Endodermal cell (in vitro differentiated cells): ENCODE measurements around the gene FRS3. TPM values are rescaled to one million over a fixed set of nuclear protein-coding genes. Genes with fewer than 3 reads are reported as not detected.

ENCODE experiments used
- DNase-seq: peaks from one replicate; pipeline ENCODE4 v3.0.0-alpha.2; 2017
- H3K27ac ChIP-seq: 2 replicates; pipeline ENCODE4 v1.5.1; 2013; ENCODE audit warnings: mild to moderate bottlenecking, low read depth, low read length, moderate library complexity
- H3K27me3 ChIP-seq: 2 replicates; pipeline ENCODE4 v1.6.1; 2013; ENCODE audit warnings: mild to moderate bottlenecking, low read length, moderate library complexity; ENCODE audit not compliant: insufficient read depth, control insufficient read depth, poor library complexity, severe bottlenecking
- H3K36me3 ChIP-seq: 2 replicates; pipeline ENCODE4 v1.7.0; 2013; ENCODE audit warnings: mild to moderate bottlenecking, low read length, moderate library complexity; ENCODE audit not compliant: control insufficient read depth, insufficient read depth
- H3K4me1 ChIP-seq: one replicate; pipeline ENCODE4 v1.7.0; 2013; ENCODE audit warnings: low read length; ENCODE audit not compliant: control insufficient read depth, insufficient read depth
- H3K4me3 ChIP-seq: 2 replicates; pipeline ENCODE4 v1.5.1; 2013; ENCODE audit warnings: mild to moderate bottlenecking, low read length, moderate library complexity
- H3K9ac ChIP-seq: 2 replicates; pipeline ENCODE4 v1.6.1; 2013; ENCODE audit warnings: mild to moderate bottlenecking, low read length, moderate library complexity; ENCODE audit not compliant: poor library complexity, severe bottlenecking; ENCODE audit errors: extremely low read depth
- H3K9me3 ChIP-seq: 2 replicates; pipeline ENCODE4 v1.6.1; 2013; ENCODE audit warnings: mild to moderate bottlenecking, low read length, moderate library complexity; ENCODE audit not compliant: control insufficient read depth
- H3K27ac Mint-ChIP-seq: 2 replicates; pipeline ENCODE4 v1.8.0; 2020; ENCODE audit warnings: mixed read lengths
- H3K27me3 Mint-ChIP-seq: 2 replicates; pipeline ENCODE4 v1.8.0; 2021; ENCODE audit warnings: mild to moderate bottlenecking, mixed read lengths; ENCODE audit not compliant: insufficient read depth
- H3K36me3 Mint-ChIP-seq: 2 replicates; pipeline ENCODE4 v1.8.0; 2020; ENCODE audit warnings: low read depth, mixed read lengths
- H3K4me1 Mint-ChIP-seq: 2 replicates; pipeline ENCODE4 v1.8.0; 2020; ENCODE audit warnings: mixed read lengths
- H3K4me3 Mint-ChIP-seq: 2 replicates; pipeline ENCODE4 v1.8.0; 2020; ENCODE audit warnings: mild to moderate bottlenecking, moderate library complexity, mixed read lengths
- H3K9me3 Mint-ChIP-seq: 2 replicates; pipeline ENCODE4 v1.8.0; 2020; ENCODE audit warnings: mild to moderate bottlenecking, mixed read lengths
- WGBS, 2 experiments: methylation state at CpG; one replicate each; pipeline versions ENCODE4 v1.1.5 to v1.1.7; 2013; ENCODE audit warnings: missing lambda C conversion rate in 2 of 2, mixed read lengths in 1 of 2; ENCODE audit not compliant: insufficient coverage in 1 of 2, insufficient read length in 1 of 2; 5-methylcytosine and 5-hydroxymethylcytosine counted together
- total RNA-seq, 2 donors: library from RNA; stranded (reverse); fragmentation: NEBNext Ultra II Directional in 1 of 2; extraction: Animal tissue kit (Norgen Biotek cat#: 25700) in 1 of 2; gene quantifications; 2 replicates in 1 of 2; 3 replicates in 1 of 2; pipeline ENCODE4 v1.2.1, GENCODE V29; 2021
- TF ChIP-seq, protein P1 (sequence below): fragments of 200-600 bp; sonication (generic); conservative IDR thresholded peaks from 2 replicates; pipeline ENCODE4 v1.5.0; 2021; ENCODE audit warnings: antibody characterized with exemption, mild to moderate bottlenecking

Gene FRS3
- total RNA-seq, 2 donors from 2014 or later: 7.5 to 12.0 TPM

DNA sequence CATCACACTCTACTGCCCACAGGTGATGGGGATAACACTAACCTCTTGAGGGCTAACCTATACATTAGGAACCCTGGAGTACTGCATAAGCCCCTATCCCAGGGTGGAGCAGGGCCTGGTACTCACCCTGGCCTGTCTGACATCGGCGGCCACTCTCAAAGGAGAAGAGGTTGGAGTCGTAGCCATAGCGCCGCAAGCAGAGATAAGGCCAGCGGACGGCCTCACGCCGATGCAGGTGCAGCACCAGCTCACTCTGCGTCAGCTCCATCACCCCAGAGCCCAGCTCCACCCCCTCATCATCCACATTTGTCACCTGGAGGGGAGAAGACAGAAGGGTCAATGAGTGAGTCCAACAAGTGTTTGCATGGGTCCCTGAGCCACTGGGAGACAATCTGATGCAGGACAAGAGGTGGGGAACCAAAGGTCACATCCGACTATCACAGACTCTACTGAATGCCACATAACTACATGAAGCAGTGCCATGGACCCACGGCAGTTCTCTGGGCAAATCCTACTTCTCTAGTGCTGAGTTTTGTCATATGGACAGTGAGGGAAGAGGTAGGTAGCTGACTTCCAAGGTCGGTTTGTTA lies 4.3 kb downstream of the FRS3 start:
- 94 to 96% methylated on average over 2 to 13 of the region's 13 CpGs for WGBS, 2 experiments
- H3K9me3 Mint-ChIP-seq: no peaks in the 10 kb centered on the region
- no peak overlapping the region for H3K27ac ChIP-seq
- no peak overlapping the region for H3K4me3 ChIP-seq
- no peak overlapping the region for H3K9ac ChIP-seq
- no peak for DNase-seq
- H3K27me3 Mint-ChIP-seq: peaks cover 7% of the 10 kb centered on the region
- no peaks in the 10 kb centered on the region for H3K27me3 ChIP-seq
- H3K9me3 ChIP-seq: no peaks in the 10 kb centered on the region
- H3K4me1 ChIP-seq: no peaks in the 10 kb centered on the region
- peaks cover 9% of the 10 kb centered on the region for H3K4me1 Mint-ChIP-seq
- H3K4me3 Mint-ChIP-seq: no peak overlapping the region
- H3K27ac Mint-ChIP-seq: no peak overlapping the region
- TF ChIP-seq, protein P1, sequence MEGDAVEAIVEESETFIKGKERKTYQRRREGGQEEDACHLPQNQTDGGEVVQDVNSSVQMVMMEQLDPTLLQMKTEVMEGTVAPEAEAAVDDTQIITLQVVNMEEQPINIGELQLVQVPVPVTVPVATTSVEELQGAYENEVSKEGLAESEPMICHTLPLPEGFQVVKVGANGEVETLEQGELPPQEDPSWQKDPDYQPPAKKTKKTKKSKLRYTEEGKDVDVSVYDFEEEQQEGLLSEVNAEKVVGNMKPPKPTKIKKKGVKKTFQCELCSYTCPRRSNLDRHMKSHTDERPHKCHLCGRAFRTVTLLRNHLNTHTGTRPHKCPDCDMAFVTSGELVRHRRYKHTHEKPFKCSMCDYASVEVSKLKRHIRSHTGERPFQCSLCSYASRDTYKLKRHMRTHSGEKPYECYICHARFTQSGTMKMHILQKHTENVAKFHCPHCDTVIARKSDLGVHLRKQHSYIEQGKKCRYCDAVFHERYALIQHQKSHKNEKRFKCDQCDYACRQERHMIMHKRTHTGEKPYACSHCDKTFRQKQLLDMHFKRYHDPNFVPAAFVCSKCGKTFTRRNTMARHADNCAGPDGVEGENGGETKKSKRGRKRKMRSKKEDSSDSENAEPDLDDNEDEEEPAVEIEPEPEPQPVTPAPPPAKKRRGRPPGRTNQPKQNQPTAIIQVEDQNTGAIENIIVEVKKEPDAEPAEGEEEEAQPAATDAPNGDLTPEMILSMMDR: no peak
- H3K36me3 Mint-ChIP-seq: peaks cover 36% of the 10 kb centered on the region
- H3K36me3 ChIP-seq: peaks cover 37% of the 10 kb centered on the region

- peaks cover 5% of the 10 kb centered on the region for H3K27me3 Mint-ChIP-seq
- peaks cover 9% of the 10 kb centered on the region for H3K4me1 Mint-ChIP-seq
- H3K36me3 ChIP-seq: peaks cover 37% of the 10 kb centered on the region
- WGBS, 2 experiments: 89 to 90% methylated on average over 3 of the region's 3 CpGs
- no peak overlapping the region for H3K9ac ChIP-seq
- H3K27me3 ChIP-seq: no peaks in the 10 kb centered on the region
- no peak overlapping the region for H3K4me3 Mint-ChIP-seq
- no peak for DNase-seq
- H3K9me3 ChIP-seq: no peaks in the 10 kb centered on the region
- H3K4me3 ChIP-seq: no peak overlapping the region
- peaks cover 39% of the 10 kb centered on the region for H3K36me3 Mint-ChIP-seq
- no peaks in the 10 kb centered on the region for H3K9me3 Mint-ChIP-seq
- no peak overlapping the region for H3K27ac Mint-ChIP-seq
- H3K27ac ChIP-seq: no peak overlapping the region
- H3K4me1 ChIP-seq: no peaks in the 10 kb centered on the region
- TF ChIP-seq, protein P1: no peak
Measured at GRCh38 chr6:41774841-41775240, 4.9 kb downstream of the FRS3 start.

DNA sequence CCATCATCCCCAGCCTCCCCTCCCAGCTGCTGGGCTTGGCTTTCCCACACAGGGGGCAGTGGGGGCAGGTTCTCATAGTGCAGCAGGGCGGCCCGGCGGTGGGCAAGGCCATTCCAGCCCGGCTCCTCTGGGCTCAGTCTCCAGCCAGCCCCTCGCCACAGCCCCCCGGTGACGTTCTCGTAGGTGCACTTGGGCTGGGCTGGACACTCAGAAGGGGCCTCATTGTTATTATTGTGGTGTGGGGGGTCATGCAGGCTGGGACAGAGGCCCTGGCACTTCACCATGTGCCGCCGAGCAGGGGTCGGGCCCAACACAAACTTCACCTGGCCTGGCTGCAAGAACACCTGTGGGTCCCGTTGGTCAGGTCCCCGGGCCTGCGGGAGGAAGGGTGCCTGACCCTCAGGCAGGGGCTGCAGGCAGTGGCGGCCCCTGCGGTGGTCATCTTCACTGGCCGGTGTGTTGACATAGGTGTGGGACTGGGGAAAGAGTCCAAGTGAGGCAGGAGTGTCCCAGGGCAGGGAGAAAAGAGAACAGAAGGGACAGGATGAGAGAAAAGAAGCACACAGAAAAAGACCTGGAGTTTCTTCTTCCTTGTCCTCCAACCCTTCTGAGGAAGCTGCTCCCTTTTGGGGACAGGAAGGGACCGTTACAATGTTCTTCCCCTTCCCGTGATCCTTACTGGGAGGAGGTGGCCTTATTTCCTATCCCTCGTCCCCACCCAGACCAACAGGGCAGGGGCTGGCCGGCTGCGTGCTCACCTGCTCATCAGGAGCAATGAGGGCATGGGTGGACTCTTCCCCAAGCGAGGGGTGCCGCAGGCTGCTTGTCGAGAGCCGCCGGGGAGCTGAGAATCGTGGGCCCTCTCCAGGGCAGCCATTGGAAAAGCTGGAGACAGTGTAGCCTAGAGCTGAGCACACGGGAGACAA lies 8.4 kb downstream of the FRS3 start:
- Histone ChIP-seq H3K9me3 (no peaks in the 10 kb centered on the region), H3K27ac (no peak overlapping the region), H3K4me3 (no peak overlapping the region), H3K9ac (no peak overlapping the region), H3K36me3 (peaks cover 31% of the 10 kb centered on the region), H3K27me3 (no peaks in the 10 kb centered on the region), H3K4me1 (peaks cover 3% of the 10 kb centered on the region)
- Mint-ChIP-seq H3K27ac (no peak overlapping the region), H3K9me3 (no peaks in the 10 kb centered on the region), H3K4me3 (no peak overlapping the region), H3K4me1 (no peaks in the 10 kb centered on the region), H3K27me3 (no peaks in the 10 kb centered on the region), H3K36me3 (peaks cover 35% of the 10 kb centered on the region)
- TF ChIP-seq, protein P1: no peak
- WGBS, 2 experiments: 92 to 93% methylated on average over 17 to 29 of the region's 29 CpGs
- DNase-seq: no peak
